ENCODE results near the gene SMARCA5. TPM values are rescaled to one million over a fixed set of nuclear protein-coding genes. Genes with fewer than 3 reads are reported as not detected.

SMARCA5 gene
- total RNA-seq, 1 experiment from 2014 or later: 39.5 TPM

Other genes starting within 250 kb of the SMARCA5 start
- 5.2 and 6.9 TPM in 2 replicates for gene GAB1, start 176.8 kb upstream of the SMARCA5 start, total RNA-seq (2014; rRNA removed; shearing (Covaris generic))
- not detected in 2 replicates for gene FREM3, start 187.0 kb downstream of the SMARCA5 start, total RNA-seq (2014; rRNA removed; shearing (Covaris generic))

Measured in M059J (cell line).